GM18519 (cell line): ENCODE results near the gene DSCAM.

Experiments used
- ATAC-seq: cut with Tn5 transposase; IDR thresholded peaks from one replicate; pipeline ENCODE4 v1.9.1; 2021; ENCODE audit warnings: mild to moderate bottlenecking, moderate library complexity; ENCODE audit not compliant: unreplicated experiment, low FRiP score

The DSCAM gene

GRCh38 chr21:40620386-40621145 lies 226.4 kb downstream of the DSCAM start:
- ATAC-seq, result no peak

- no peak for ATAC-seq
These were observed 228.6 kb downstream of the DSCAM start for GRCh38 chr21:40618191-40618973.

- no peak for ATAC-seq
These were observed 230.6 kb downstream of the DSCAM start for GRCh38 chr21:40616377-40616704.

GRCh38 chr21:40615505-40616376 lies 231.2 kb downstream of the DSCAM start:
- no peak for ATAC-seq

- no peak for ATAC-seq
These were observed 233.4 kb downstream of the DSCAM start for GRCh38 chr21:40613546-40614030.

GRCh38 chr21:40610345-40610744 lies 236.6 kb downstream of the DSCAM start:
- ATAC-seq, result no peak

- no peak for ATAC-seq
These were observed 240.6 kb downstream of the DSCAM start for GRCh38 chr21:40606341-40606740.

GRCh38 chr21:40605094-40605493 lies 241.9 kb downstream of the DSCAM start:
- ATAC-seq, result no peak

- ATAC-seq, result no peak
These were observed 243.2 kb downstream of the DSCAM start for GRCh38 chr21:40603774-40604173.

GRCh38 chr21:40602080-40602479 lies 244.9 kb downstream of the DSCAM start:
- no peak for ATAC-seq

GRCh38 chr21:40595806-40596205 lies 251.2 kb downstream of the DSCAM start:
- ATAC-seq, result no peak

- ATAC-seq, result no peak
These were observed 259.1 kb downstream of the DSCAM start for GRCh38 chr21:40587736-40588346.

GRCh38 chr21:40586575-40586974 lies 260.4 kb downstream of the DSCAM start:
- no peak for ATAC-seq

GRCh38 chr21:40577285-40578043 lies 269.5 kb downstream of the DSCAM start:
- no peak for ATAC-seq

GRCh38 chr21:40575976-40576375 lies 271.0 kb downstream of the DSCAM start:
- ATAC-seq, result no peak

GRCh38 chr21:40569357-40569756 lies 277.6 kb downstream of the DSCAM start:
- no peak for ATAC-seq

- no peak for ATAC-seq
These were observed 278.2 kb downstream of the DSCAM start for GRCh38 chr21:40568807-40569206.

- no peak for ATAC-seq
These were observed 279.5 kb downstream of the DSCAM start for GRCh38 chr21:40567501-40567900.

- no peak for ATAC-seq
These were observed 280.5 kb downstream of the DSCAM start for GRCh38 chr21:40566486-40566885.

GRCh38 chr21:40564318-40564717 lies 282.6 kb downstream of the DSCAM start:
- no peak for ATAC-seq
